Adipose tissue (tissue), 3 donors: Measurements from ENCODE around the gene LRRC8D. TPM values are rescaled to one million over a fixed set of nuclear protein-coding genes. Genes with fewer than 3 reads are reported as not detected.
"Not testable (repeated sequence)": the region's sequence is repeated elsewhere in the genome, so short reads cannot be mapped to it uniquely, and the experiment has no call there.

Experiments used
- H3K27ac ChIP-seq: one replicate; pipeline ENCODE4 v1.5.1; 2013; ENCODE audit warnings: low read depth, low read length
- WGBS, 3 donors: extraction: QIAGEN DNeasy Blood & Tissue Kit; methylation state at CpG; one replicate each; pipeline ENCODE4 v1.1.7; 2013; 5-methylcytosine and 5-hydroxymethylcytosine counted together
- polyA plus RNA-seq, 3 donors: library from polyadenylated mRNA; stranded (reverse); fragments of 200-250 nt; gene quantifications; one replicate each; pipeline ENCODE4 v1.2.3, GENCODE V29; 2013
- donor health status: healthy with polysubstance abuse.
- donor health status: Bipolar disorder and iron deficiency.
- donor health status: healthy.

Gene LRRC8D
- polyA plus RNA-seq, 3 donors, result 2.5 to 6.3 (median 3.8) TPM

DNA sequence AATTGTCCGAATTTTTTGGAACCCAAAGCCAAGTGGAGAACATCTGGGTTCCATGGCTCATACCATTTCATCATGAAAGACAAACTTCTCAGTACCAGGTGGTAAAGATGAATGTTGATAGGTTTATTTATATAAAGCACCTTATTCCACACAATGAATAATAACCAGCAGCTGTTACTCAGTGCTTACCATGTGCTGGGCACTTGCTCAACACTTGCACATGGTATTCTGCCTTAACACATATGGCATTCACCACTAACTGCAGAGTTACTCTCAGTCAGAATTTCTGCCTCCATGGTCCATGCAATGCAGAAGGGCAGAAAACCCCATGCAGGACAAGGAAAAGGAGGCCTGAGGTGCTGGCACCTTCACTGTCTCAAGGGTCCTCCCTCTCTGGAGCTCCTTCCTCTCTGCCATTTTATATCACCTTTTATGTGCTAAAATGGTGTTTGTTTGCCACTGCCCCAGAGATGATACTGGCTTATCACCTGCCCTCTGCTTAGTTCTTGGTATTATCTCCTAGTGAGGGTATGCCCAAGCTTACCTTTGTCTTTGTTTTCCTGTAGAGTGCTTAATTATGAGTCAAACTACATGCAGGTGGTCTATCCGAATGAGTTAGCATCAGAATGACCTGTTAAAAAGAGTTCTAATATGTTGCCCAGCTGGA, 97.4 kb downstream of the LRRC8D start:
- 92 to 95% (median 92%) methylated on average over 2 of the region's 2 CpGs for WGBS, 3 donors
- H3K27ac ChIP-seq, result no peak overlapping the region

DNA sequence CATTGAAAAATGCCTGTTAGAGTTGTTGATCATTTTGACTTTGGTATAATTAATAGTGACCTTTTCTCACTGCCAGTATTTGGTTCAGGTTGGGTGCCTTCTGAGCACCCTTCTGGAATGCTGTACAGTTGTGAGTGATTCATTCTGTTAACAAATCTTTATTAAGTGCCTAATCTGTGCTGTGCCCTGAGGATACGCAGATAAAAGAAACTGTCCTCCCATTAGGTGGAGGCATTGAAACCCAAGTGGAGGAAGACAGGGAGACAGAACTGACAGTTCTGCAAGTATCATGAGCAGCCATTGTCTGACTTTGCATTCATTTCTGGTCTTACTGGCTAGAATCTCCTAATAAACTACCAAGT, 97.9 kb downstream of the LRRC8D start:
- 94 to 100% (median 96%) methylated on average over 1 of the region's 1 CpG for WGBS, 3 donors
- H3K27ac ChIP-seq, result no peak overlapping the region

DNA sequence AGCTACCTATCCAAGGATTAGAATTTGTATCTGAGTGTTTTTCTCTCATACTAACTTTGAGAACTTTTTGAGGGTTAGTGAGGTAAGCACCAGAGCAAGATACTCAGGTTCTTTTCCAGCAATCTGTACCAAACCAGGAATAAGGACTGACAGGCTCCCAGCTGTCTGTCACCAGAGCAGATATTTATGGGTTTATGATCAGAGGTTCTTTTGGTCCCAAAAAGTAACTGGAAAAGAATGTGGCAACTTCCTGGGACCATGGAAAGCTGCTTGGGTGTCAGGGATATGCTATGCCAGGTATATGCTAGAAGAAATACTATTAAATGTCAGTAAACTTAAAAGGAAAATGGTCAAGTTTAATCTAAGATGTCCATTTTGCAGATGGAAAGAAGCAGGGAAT, 98.3 kb downstream of the LRRC8D start:
- no peak overlapping the region for H3K27ac ChIP-seq

DNA sequence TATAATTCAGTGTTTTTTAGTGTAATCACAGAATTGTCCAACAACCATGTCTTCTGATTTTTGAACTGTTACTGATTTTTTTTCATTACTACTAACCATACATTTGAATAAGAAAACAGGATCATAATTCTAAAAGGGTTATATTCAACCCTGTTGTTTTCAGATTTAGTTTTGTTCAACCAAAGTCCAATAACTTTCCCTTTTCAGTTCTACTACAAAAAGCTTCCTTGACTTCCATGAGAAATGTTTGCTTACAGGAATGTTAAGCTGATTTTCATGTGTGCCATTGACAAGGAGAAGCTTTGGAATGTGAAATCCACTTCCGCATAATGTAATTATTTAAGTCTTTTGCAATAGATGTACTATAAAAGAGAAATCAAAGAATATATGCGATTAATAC, 102.1 kb downstream of the LRRC8D start:
- no peak overlapping the region for H3K27ac ChIP-seq
- WGBS, 3 donors, result 92 to 100% (median 99%) methylated on average over 2 of the region's 2 CpGs

DNA sequence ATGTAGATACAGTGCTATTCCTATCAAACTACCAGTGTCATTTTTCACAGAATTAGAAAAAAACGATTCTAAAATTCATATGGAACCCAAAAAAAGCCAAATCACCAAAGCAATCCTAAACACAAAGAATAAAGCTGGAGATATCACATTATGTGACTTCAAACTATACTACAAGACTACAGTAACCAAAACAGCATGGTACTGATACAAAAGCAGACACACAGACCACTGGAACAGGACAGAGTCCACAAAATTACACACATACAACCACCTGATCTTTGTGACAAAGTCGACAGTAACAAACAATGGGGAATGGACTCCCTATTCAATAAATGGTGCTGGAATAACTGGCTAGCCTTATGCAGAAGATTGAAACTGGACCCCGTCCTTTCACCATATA, 102.7 kb downstream of the LRRC8D start:
- 94 to 96% (median 95%) methylated on average over 3 of the region's 3 CpGs for WGBS, 3 donors
- H3K27ac ChIP-seq, result no peak overlapping the region

DNA sequence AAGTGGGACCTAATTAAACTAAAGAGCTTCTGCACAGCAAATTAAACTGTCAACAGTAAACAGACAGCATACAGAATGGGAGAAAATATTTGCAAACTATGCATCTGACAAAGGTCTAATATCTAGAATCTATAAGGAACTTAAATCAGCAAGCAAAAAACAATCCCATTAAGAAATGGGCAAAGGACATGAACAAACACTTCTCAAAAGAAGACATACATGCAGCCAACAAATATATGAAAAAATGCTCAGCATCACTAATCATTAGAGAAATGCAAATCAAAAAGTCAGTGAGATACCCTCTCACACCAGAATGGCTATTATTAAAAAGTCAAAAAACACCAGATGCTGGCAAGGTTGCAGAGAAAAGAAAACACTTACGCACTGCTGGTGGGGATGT, 103.2 kb downstream of the LRRC8D start:
- not testable (repeated sequence) for H3K27ac ChIP-seq
- WGBS, 3 donors, result 97 to 100% (median 100%) methylated on average over 1 of the region's 1 CpG

DNA sequence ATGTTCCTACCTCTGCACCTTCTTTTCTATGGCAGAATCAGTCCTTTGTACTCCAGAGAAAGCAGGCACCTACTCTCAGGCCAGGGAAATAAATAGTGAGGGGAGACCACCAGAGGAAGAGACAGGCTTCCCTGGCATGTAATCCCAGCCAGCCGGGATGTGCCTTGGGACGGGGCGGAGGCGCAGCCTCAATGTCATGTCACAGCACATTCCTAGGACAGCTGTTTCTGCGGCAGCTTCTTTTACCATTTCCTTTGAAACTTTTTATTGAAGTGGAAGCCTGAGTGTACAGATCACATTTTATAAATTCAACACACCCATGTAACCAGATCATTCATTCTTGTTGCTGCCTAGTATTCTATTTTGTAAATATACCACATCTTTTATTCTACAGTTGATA, 106.2 kb downstream of the LRRC8D start:
- H3K27ac ChIP-seq, result no peak overlapping the region
- WGBS, 3 donors, result 81 to 90% (median 87%) methylated on average over 5 of the region's 5 CpGs

DNA sequence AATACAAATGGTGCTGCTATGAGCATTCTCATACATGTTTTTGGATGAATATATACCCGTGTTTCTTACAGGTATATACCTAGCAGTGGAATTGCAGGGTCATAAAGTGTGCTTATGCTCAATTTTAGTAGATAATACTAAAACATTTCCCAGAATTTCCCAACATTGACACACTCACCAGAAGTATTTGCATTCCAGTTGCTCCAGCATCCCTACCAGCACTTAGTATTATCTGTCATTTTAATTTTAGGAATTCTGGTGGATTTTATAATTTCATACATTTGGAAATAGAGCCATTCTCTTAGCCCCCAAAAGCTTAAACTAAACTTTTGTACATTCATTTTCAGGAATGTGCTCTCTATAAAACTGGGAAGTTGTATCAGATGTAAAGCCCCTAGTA, 106.6 kb downstream of the LRRC8D start:
- H3K27ac ChIP-seq, result no peak overlapping the region
- 94 to 100% (median 95%) methylated on average over 1 of the region's 1 CpG for WGBS, 3 donors

DNA sequence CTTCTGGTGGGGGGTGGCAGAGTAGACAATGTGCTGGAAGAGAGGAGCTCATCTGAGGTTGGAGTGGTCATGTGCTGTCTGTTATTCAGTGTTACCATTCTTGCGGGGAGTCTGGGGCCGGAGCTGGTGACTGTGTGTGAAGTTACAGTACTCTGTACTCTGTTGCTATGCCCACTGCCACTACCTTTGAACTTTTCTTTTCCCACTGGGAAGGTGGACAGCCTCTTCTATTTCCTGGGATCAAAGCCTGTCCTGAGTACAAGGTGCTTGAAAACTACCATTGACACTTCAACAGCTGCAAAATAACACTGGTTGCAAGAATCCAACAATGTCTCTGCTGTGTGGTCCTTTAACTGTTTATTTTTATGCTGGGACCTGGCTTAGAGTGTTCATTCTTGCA, 107.7 kb downstream of the LRRC8D start:
- WGBS, 3 donors, result 91 to 100% (median 100%) methylated on average over 2 of the region's 2 CpGs
- no peak overlapping the region for H3K27ac ChIP-seq

DNA sequence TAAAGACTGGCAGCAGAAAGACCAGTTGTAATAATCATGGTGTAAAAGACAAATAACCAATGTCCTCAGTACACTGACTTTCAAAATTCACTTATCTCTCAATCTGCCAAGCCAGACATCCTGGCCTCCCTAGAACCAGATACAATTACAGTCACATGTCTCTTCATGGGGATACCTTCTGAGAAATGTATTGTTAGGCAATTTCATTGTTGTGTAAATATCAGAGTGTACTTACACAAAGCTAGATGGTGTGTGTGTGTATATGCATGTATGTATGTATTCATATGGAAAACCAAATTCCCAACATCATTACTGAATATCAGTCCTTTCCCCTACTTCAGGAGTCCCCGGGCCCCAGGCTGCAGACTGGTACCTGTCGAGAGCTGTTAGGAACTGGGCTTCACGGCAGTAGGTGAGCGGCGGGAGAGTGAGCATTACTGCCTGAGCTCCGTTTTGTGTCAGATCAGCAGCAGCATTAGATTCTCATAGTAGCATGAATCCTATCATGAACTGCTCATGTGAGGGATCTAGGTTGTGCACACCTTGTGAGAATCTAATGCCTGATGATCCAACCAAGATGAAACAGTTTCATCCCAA, 108.7 kb downstream of the LRRC8D start:
- H3K27ac ChIP-seq, result no peak overlapping the region
- WGBS, 3 donors, result 96 to 99% (median 98%) methylated on average over 6 of the region's 6 CpGs

DNA sequence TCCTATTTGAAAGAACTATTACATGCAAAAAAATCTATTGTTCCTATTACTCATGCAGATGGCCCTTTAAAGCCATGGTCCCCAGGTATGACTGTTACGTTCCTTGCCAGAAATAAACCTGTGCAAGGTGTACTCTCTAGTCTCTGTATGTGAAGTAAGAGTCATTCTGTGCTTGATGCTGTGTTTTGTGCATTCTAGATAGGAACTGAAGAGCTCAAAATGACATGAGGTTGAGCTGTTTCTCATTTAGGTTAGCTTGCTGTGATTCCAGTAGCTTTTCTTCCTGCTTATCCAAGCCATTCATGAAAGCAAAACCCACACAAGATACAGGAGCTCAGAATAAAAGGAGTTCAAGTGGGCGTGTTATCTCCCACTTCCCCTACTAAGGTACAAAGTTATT, 109.7 kb downstream of the LRRC8D start:
- WGBS, 3 donors, result 89 to 93% (median 90%) methylated on average over 2 of the region's 2 CpGs

DNA sequence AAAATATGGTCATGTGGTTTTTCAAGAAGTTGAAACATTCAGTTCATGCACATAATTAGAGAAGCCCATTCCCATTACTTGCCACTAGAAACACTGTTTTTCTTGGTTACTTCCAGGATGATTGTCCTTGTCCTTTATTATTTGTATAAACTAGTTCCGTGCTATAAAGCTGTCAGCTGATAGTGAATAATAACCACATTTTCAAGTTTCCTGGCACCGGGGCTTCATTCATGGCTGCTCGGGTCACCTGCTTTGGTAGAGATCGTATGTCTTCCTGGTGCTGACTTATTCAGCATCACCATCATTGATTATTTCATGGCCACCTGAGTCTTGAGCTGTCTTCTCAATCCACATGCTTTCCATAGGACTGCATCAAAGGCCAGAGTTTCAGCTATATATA, 111.1 kb downstream of the LRRC8D start:
- WGBS, 3 donors, result 80 to 93% (median 92%) methylated on average over 4 of the region's 4 CpGs

More for the DNA sequence above, 109.7 kb downstream of the LRRC8D start:
- H3K27ac ChIP-seq, result no peak overlapping the region

DNA sequence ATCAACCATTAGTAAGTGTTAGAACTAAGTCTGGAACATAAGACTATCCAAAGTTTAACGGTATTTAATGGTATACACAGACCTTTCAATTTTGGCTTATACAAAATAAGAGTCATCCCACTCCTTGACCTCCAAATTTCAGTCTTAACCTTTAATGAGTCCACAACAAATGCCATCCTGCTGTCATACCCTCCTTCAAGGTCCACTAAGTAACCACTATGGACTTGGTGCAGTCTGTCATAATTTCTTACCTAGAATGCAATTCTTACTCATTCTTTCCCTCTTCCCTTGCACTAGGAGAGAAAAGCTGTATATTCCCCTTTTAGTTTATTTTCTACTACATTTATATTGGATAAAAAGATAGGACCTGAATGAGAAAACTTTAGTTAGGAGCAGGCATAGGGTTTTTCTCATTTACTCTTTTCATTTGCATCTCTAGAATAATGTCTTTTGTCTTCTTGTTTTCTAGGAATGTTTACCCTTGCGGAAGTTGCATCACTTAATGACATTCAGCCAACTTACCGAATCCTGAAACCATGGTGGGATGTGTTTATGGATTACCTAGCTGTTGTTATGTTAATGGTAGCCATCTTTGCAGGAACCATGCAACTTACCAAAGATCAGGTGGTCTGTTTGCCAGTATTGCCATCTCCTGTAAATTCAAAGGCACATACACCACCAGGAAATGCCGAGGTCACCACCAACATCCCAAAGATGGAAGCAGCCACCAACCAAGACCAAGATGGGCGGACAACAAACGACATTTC, 111.9 kb downstream of the LRRC8D start:
- no peak overlapping the region for H3K27ac ChIP-seq
- WGBS, 3 donors, result 95 to 97% (median 96%) methylated on average over 6 of the region's 6 CpGs

More for the DNA sequence above, 111.1 kb downstream of the LRRC8D start:
- H3K27ac ChIP-seq, result no peak overlapping the region

DNA sequence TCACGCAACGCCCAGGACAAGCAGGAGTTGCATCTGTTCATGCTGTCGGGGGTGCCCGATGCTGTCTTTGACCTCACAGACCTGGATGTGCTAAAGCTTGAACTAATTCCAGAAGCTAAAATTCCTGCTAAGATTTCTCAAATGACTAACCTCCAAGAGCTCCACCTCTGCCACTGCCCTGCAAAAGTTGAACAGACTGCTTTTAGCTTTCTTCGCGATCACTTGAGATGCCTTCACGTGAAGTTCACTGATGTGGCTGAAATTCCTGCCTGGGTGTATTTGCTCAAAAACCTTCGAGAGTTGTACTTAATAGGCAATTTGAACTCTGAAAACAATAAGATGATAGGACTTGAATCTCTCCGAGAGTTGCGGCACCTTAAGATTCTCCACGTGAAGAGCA, 113.6 kb downstream of the LRRC8D start:
- 96 to 97% (median 96%) methylated on average over 11 of the region's 11 CpGs for WGBS, 3 donors

DNA sequence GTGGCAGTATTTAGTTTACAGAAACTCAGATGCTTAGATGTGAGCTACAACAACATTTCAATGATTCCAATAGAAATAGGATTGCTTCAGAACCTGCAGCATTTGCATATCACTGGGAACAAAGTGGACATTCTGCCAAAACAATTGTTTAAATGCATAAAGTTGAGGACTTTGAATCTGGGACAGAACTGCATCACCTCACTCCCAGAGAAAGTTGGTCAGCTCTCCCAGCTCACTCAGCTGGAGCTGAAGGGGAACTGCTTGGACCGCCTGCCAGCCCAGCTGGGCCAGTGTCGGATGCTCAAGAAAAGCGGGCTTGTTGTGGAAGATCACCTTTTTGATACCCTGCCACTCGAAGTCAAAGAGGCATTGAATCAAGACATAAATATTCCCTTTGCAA, 114.4 kb downstream of the LRRC8D start:
- WGBS, 3 donors, result 90 to 97% (median 94%) methylated on average over 4 of the region's 4 CpGs
- no peak overlapping the region for H3K27ac ChIP-seq

More for the DNA sequence above, 113.6 kb downstream of the LRRC8D start:
- H3K27ac ChIP-seq, result no peak overlapping the region

DNA sequence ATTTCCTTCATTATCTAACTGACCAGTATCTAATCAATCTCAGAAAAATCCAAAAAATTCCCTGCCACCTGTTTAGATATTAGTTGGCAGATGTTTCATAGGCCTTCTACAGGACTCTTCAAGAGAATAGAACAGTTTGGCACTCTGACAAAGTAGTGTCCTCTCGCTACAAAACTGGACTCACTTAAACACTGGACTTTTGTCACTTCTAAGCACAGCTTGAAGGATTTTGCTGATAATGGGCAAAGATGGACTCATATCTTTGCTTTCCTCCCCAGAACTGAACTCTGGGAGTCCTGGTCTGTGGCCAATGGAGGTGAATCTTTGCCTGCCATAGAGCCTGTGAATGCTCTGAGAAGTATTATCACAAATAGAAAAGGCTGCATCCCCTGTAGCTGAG, 115.9 kb downstream of the LRRC8D start:
- WGBS, 3 donors, result 82 to 94% (median 88%) methylated on average over 1 of the region's 1 CpG
- no peak overlapping the region for H3K27ac ChIP-seq

DNA sequence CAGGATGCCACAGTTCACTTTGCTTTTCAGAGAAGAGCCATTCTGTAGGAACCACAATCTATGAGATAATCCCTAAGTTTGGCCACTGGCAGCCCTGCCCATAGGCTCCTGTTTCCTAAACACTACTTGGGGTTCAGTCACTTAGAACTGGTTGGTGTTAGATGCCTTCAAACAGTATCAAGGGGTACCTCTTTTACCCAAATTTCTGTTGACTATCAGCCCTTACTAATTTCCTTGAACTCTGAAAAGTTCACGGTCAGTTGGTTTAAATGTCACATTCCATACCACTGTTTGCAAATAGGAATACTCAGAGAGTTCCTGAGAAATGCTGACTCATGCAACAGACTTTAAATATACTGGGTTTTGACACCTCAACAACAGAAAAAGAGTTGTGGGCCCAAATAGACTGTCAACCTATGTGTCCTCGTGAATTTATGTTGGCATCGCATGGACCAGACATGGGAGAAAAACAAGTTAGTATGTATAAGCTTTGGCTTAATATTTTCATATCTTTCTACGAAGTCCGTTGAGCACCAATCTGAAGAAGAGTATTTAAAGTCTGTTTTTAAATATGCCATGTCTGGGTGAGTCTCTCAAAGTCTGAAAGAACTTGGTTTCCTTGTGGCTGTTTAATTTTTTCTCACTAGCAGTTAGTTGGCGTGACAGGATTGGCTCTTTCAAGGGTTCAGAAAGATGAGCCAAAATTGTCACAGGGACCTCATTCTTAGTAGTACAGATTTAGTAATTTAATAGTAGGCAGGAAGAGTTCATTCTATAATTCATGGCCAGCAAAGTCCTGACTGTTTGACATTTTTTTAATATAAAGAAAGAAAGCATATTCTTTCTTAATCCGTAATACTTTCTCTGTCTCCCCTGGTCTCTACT, 117.6 kb downstream of the LRRC8D start:
- 86 to 91% (median 91%) methylated on average over 7 of the region's 7 CpGs for WGBS, 3 donors
- no peak overlapping the region for H3K27ac ChIP-seq

DNA sequence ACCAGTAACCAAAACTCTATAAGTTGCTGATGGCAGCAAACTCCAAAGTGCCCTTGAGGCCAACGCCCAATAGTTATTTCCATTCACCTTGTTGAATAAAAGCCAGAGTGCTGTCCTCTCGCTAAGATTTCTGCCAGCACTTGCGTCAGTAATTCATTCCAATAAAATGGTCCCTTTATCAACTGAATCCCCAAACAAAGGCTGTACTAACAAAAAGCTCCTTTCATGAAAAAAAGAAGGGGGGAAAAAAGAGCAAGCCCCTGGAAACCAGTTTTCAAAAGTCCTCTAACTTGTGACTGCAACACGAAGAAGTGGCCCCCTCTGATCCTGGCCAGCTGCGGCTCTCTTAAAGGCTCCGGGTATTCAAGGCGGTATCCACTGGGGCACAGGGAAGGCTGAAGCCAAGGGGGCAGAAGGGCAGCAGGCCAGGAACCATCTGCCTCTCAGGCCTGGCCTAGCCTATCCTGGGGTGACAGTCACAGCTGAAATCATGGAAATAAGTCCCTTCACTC, 118.3 kb downstream of the LRRC8D start:
- WGBS, 3 donors, result 75 to 86% (median 78%) methylated on average over 7 of the region's 7 CpGs
- no peak overlapping the region for H3K27ac ChIP-seq
